CD4-positive, alpha-beta T cell treated with Interleukin-17A for 1 hour (primary cell): ENCODE measurements around the gene GPR135.

ENCODE experiments used
- DNase-seq: peaks from one replicate; pipeline ENCODE4 v3.0.0-alpha.2; 2020

GPR135 gene

GRCh38 chr14:59465316-59466135 lies at the start of gene GPR135:
TSS of gene GPR135 (minus strand) at chr14:59465380. CDS start at chr14:59465226, 154 bp downstream.
- DNase-seq, result peak; percentile 42

GRCh38 chr14:59511916-59512575 lies 46.9 kb upstream of the GPR135 start:
- DNase-seq, result peak; percentile 5

- DNase-seq, result no peak
Observed at GRCh38 chr14:59510966-59511365, 45.8 kb upstream of the GPR135 start.

GRCh38 chr14:59510001-59510400 lies 44.8 kb upstream of the GPR135 start:
- DNase-seq, result no peak

- no peak for DNase-seq
Observed at GRCh38 chr14:59509101-59509500, 43.9 kb upstream of the GPR135 start.

- DNase-seq, result no peak
Observed at GRCh38 chr14:59507752-59508103, 42.5 kb upstream of the GPR135 start.

GRCh38 chr14:59507063-59507751 lies 42.0 kb upstream of the GPR135 start:
- peak; percentile 53 for DNase-seq

- no peak for DNase-seq
Observed at GRCh38 chr14:59503256-59503655, 38.1 kb upstream of the GPR135 start.

- DNase-seq, result no peak
Observed at GRCh38 chr14:59500732-59501131, 35.6 kb upstream of the GPR135 start.

- no peak for DNase-seq
Observed at GRCh38 chr14:59492384-59492783, 27.2 kb upstream of the GPR135 start.

GRCh38 chr14:59490756-59491155 lies 25.6 kb upstream of the GPR135 start:
- no peak for DNase-seq

- no peak for DNase-seq
Observed at GRCh38 chr14:59484639-59485175, 19.5 kb upstream of the GPR135 start.

GRCh38 chr14:59483819-59484638 lies 18.8 kb upstream of the GPR135 start, which contains the start of the genes JKAMP and L3HYPDH:
TSS of gene JKAMP (plus strand) at chr14:59484517. CDS start at chr14:59484590, 73 bp downstream.
TSS of gene L3HYPDH (minus strand) at chr14:59484408. CDS start at chr14:59484316, 92 bp downstream.
- peak; percentile 96 for DNase-seq

GRCh38 chr14:59483363-59483762 lies 18.2 kb upstream of the GPR135 start:
- no peak for DNase-seq

GRCh38 chr14:59482541-59483331 lies 17.6 kb upstream of the GPR135 start:
- no peak for DNase-seq

- no peak for DNase-seq
Observed at GRCh38 chr14:59481871-59482540, 16.8 kb upstream of the GPR135 start.

GRCh38 chr14:59481407-59481806 lies 16.2 kb upstream of the GPR135 start:
- no peak for DNase-seq

- DNase-seq, result no peak
Observed at GRCh38 chr14:59480166-59480565, 15.0 kb upstream of the GPR135 start.

GRCh38 chr14:59478540-59478939 lies 13.4 kb upstream of the GPR135 start:
- DNase-seq, result no peak

- no peak for DNase-seq
Observed at GRCh38 chr14:59475709-59476108, 10.5 kb upstream of the GPR135 start.

- no peak for DNase-seq
Observed at GRCh38 chr14:59474172-59474571, 9.0 kb upstream of the GPR135 start.
